ENCODE results near the gene IL1B. TPM values are rescaled to one million over a fixed set of nuclear protein-coding genes. Genes with fewer than 3 reads are reported as not detected.

The IL1B gene
- total and polyA plus RNA-seq, 12 donors: 0.14 to 10.3 (median 0.64) TPM; not detected in 1

DNA sequence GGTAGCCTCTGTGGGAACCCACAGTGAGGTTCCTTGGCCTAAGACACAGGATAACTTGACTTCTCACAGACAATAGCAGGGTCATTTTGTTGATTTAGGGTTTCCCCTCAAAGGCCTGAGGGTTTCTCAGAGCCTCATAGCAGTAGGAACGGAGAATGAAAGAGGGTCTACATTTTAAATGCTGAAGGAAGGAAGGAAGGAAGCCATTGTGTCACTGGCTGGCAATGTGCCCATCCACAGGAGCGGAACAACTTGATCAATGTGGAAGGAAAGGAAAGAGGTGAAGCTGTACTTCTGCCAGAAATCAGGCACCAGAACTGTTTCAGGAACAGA, 5.1 kb downstream of the IL1B start:
- intact Hi-C loops (cut with DNase I): no loop called here
- TF ChIP-seq, protein P1, sequence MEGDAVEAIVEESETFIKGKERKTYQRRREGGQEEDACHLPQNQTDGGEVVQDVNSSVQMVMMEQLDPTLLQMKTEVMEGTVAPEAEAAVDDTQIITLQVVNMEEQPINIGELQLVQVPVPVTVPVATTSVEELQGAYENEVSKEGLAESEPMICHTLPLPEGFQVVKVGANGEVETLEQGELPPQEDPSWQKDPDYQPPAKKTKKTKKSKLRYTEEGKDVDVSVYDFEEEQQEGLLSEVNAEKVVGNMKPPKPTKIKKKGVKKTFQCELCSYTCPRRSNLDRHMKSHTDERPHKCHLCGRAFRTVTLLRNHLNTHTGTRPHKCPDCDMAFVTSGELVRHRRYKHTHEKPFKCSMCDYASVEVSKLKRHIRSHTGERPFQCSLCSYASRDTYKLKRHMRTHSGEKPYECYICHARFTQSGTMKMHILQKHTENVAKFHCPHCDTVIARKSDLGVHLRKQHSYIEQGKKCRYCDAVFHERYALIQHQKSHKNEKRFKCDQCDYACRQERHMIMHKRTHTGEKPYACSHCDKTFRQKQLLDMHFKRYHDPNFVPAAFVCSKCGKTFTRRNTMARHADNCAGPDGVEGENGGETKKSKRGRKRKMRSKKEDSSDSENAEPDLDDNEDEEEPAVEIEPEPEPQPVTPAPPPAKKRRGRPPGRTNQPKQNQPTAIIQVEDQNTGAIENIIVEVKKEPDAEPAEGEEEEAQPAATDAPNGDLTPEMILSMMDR (IDR thresholded peaks at IDR 0.05): no peak
- no peak for ATAC-seq
- peaks cover 0 to 18% (median 4%) of the 10 kb centered on the region in 7 donors for H3K27me3 ChIP-seq
- peaks cover 0 to 25% (median 0%) of the 10 kb centered on the region in 9 donors for H3K4me1 ChIP-seq
- WGBS, 2 donors: 31 to 55% methylated on average over 2 of the region's 2 CpGs
- H3K4me3 ChIP-seq: no peak overlapping the region
- H3K9me3 ChIP-seq: no peaks in the 10 kb centered on the region
- H3K36me3 ChIP-seq: no peaks in the 10 kb centered on the region
- H3K27ac ChIP-seq: no peak overlapping the region
- peak in 1 of 2 donors; percentile 14 for DNase-seq

DNA sequence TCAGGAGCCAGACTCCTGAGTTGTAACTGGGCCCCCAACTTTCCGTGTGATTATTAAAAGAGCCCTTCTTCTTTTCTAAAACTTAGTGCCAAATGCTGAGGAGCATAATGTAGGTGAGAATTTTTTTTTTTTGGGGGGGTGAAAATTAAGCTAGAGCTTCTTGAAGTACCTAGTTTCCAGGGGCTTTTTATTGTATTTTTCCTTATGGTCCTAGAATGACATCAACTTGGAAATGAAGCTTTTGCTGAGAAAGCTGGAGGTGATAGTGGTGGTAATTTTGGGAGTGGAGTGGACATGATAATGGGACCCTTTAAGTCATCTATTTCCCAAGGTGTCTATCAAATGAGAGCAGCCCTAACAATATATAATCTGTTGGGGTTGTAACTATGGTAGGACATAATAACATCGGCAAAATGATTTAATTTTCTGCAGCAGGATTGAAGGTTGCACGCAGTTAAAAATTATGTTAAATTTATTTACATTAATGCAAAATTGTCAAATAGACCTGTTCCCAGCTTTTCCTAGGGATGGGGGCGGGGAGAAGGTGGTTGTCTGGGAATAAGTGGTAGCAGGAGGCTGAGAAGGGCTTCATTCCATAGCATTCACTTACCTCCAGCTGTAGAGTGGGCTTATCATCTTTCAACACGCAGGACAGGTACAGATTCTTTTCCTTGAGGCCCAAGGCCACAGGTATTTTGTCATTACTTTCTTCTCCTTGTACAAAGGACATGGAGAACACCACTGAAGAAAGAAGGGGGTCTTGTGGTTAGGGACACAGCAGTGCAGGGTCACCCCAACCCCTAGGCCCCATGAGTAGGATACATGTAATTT, 5.7 kb downstream of the IL1B start:
- Histone ChIP-seq H3K27me3 (peaks cover 0 to 23% (median 0%) of the 10 kb centered on the region in 7 donors), H3K9me3 (no peaks in the 10 kb centered on the region), H3K4me1 (peaks cover 0 to 19% (median 0%) of the 10 kb centered on the region in 9 donors), H3K27ac (no peak overlapping the region), H3K36me3 (no peaks in the 10 kb centered on the region), H3K4me3 (no peak overlapping the region)
- TF ChIP-seq, protein P1 (IDR thresholded peaks at IDR 0.05): no peak
- WGBS, 2 donors: 75 to 76% methylated on average over 5 of the region's 5 CpGs
- DNase-seq (no peak), ATAC-seq (no peak)
- intact Hi-C loops (cut with DNase I): no loop called here

DNA sequence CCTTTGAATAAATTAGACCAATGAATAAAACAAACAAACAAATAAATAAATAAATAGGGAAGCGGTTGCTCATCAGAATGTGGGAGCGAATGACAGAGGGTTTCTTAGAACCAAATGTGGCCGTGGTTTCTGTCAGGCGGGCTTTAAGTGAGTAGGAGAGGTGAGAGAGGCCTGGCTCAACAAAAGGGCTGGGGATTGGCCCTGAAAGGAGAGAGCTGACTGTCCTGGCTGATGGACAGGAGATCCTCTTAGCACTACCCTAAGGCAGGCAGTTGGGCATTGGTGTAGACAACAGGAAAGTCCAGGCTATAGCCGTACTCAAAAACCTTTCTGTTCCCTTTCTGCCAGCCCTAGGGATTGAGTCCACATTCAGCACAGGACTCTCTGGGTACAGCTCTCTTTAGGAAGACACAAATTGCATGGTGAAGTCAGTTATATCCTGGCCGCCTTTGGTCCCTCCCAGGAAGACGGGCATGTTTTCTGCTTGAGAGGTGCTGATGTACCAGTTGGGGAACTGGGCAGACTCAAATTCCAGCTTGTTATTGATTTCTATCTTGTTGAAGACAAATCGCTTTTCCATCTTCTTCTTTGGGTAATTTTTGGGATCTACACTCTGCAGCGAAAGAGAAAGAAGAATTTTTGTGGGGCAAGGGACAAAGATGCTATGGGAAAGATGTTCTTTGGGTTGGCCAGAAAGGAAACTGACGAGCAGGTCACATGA, 6.5 kb downstream of the IL1B start:
- 97 to 98% methylated on average over 10 of the region's 10 CpGs for WGBS, 2 donors
- TF ChIP-seq, protein P1 (IDR thresholded peaks at IDR 0.05): no peak
- Histone ChIP-seq H3K27ac (no peak overlapping the region), H3K4me1 (peaks cover 0 to 13% (median 0%) of the 10 kb centered on the region in 9 donors), H3K4me3 (no peak overlapping the region), H3K9me3 (no peaks in the 10 kb centered on the region), H3K27me3 (peaks cover 0 to 23% (median 0%) of the 10 kb centered on the region in 7 donors), H3K36me3 (no peaks in the 10 kb centered on the region)
- no peak for ATAC-seq
- DNase-seq: no peak
- intact Hi-C loops (cut with DNase I): no loop called here

DNA sequence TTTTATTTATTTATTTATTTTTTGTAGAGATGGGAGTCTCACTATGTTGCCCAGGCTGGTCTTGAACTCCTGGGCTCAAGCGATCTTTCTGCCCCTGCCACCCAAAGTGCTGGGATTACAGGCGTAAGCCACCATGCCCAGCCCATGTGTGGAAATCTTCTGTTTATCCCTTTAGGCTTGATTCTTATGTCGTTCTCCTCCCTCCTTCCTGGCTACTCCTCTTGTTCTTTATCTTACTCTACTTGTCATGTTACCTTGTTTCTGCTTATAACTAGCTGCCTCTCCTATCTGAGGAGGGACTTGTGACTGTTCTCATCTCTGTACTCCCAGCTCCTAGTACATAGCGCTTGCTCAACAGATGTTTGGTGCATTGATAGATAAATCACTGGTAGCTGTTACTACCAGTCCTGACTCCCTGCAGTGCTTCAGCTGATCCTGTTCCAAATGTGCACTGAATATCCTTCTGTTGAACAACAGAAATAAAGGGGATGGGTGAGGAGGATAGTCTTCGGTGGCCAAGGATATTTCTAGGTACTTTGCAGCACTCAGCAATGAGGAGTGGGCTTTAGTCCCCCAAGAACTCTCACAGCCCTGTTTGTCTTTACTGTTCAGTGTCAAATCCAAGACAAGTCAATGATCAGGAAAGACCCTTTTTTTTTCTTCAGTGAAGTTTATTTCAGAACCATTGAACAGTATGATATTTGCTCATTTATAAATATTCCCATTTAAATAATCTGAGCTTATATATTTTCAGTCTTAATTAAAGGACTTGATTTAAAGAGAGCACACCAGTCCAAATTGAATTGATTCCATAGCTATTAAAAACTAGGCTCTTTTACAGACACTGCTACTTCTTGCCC, 7.2 kb downstream of the IL1B start:
- DNase-seq (no peak), ATAC-seq (no peak)
- no peak overlapping the region for H3K4me3 ChIP-seq
- H3K36me3 ChIP-seq: no peaks in the 10 kb centered on the region
- no peak overlapping the region for H3K27ac ChIP-seq
- no peaks in the 10 kb centered on the region for H3K9me3 ChIP-seq
- intact Hi-C loops (cut with DNase I): no loop called here
- TF ChIP-seq, protein P1 (IDR thresholded peaks at IDR 0.05): no peak
- peaks cover 0 to 23% (median 0%) of the 10 kb centered on the region in 7 donors for H3K27me3 ChIP-seq
- WGBS, 2 donors: 77 to 81% methylated on average over 5 of the region's 5 CpGs
- peaks cover 0 to 16% (median 0%) of the 10 kb centered on the region in 9 donors for H3K4me1 ChIP-seq
